ENCODE data around the gene FAM168A. TPM values are rescaled to one million over a fixed set of nuclear protein-coding genes. Genes with fewer than 3 reads are reported as not detected.

The FAM168A gene
- total and polyA plus RNA-seq, 2 of the 8 experiments (the other 6 are each of a cell fraction or from before 2014, with no cell fraction given) = 17.1 to 21.6 TPM

- TF ChIP-seq EZH2 (IDR thresholded peaks at IDR 0.05; ENCODE audit: low read depth, low read length, severe bottlenecking) = no peak
- TF ChIP-seq RXRA (IDR thresholded peaks at IDR 0.05; ENCODE audit: insufficient read depth, low read depth, low read length) = no peak
- no peak for TF ChIP-seq ZNF274 (IDR thresholded peaks at IDR 0.05; ENCODE audit: borderline replicate concordance, extremely low read depth, low read length)
- no peak for TF ChIP-seq NANOG (IDR thresholded peaks at IDR 0.05; ENCODE audit: insufficient read depth, low read depth, low read length, poor library complexity, severe bottlenecking)
- TF ChIP-seq RBBP5 (IDR thresholded peaks at IDR 0.05; ENCODE audit: borderline replicate concordance, low read depth, low read length) = no peak
- no peak for TF ChIP-seq ATF3 (IDR thresholded peaks at IDR 0.05; ENCODE audit: insufficient read depth, low read depth, low read length)
- no peak for TF ChIP-seq EGR1 (IDR thresholded peaks at IDR 0.05; ENCODE audit: borderline replicate concordance, low read depth, low read length)
- no peak for TF ChIP-seq KDM5A (IDR thresholded peaks at IDR 0.05; ENCODE audit: low read length)
Observed at GRCh38 chr11:73429121-73429750, 168.7 kb downstream of the FAM168A start (continued).

All from H1 (cell line).